GM23248 (cell line): ENCODE measurements around the gene RNF175.

Experiments
- EZH2 ChIP-seq: fragments of 200-600 bp; sonication (generic); IDR thresholded peaks from 2 replicates; pipeline ENCODE4 v1.6.1; 2018; ENCODE audit warnings: antibody characterized with exemption, mild to moderate bottlenecking; ENCODE audit not compliant: insufficient read depth, poor library complexity, severe bottlenecking
- EZH2phosphoT487 ChIP-seq: fragments of 200-600 bp; sonication (generic); IDR thresholded peaks from 2 replicates; pipeline ENCODE4 v1.6.1; 2018; ENCODE audit warnings: antibody characterized with exemption, moderate library complexity, mild to moderate bottlenecking, low read depth; ENCODE audit not compliant: insufficient read depth

GRCh38 chr4:153710681-153711080 is 49.1 kb downstream of the RNF175 start:
- TF ChIP-seq EZH2, result no peak
- no peak for TF ChIP-seq EZH2phosphoT487
